ENCODE measurements around the gene NACAD.

NACAD gene

DNA sequence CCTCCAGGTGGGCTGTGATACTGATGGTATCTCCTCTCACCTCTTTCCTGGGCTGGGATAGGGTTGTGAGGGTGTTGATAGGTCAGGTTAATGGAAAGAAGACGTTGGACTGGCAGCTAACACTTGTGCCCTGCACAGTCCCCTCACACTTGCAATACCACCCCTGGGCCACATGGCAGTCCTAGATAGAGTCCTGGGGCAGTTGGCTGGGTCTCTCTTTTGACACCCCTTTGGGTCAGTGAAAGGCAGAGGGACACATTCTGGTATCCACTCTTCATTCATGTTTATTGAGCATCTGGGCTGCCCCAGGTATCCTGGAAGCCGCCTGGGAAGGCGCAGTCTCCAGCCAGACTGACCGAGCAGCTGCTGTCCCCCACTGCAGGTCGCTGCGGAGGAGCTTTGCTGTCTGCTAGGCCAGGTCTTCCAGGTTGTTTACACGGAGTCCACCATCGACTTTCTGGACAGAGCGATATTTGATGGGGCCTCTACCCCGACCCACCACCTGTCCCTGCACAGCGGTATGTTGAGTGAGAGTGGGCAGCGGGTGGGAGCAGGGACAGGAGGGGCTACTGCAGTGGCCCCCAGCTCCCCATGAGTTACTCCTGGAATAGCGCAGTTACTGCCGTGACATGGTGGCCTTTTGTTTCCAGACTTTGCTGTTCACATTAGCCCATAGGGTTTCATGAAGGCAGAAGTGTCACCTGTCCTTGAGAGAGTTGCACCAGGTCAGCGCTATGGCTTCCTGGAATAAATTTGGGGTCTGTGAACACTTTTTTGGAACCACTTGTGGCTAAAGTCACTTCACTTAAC lies 19.1 kb downstream of the NACAD start:
- peaks cover 61 to 83% of the 10 kb centered on the region in 2 donors for H3K36me3 ChIP-seq (ENCODE audit: control insufficient read depth in 1 of 2, insufficient read depth in 2 of 2, low read length in 2 of 2)

DNA sequence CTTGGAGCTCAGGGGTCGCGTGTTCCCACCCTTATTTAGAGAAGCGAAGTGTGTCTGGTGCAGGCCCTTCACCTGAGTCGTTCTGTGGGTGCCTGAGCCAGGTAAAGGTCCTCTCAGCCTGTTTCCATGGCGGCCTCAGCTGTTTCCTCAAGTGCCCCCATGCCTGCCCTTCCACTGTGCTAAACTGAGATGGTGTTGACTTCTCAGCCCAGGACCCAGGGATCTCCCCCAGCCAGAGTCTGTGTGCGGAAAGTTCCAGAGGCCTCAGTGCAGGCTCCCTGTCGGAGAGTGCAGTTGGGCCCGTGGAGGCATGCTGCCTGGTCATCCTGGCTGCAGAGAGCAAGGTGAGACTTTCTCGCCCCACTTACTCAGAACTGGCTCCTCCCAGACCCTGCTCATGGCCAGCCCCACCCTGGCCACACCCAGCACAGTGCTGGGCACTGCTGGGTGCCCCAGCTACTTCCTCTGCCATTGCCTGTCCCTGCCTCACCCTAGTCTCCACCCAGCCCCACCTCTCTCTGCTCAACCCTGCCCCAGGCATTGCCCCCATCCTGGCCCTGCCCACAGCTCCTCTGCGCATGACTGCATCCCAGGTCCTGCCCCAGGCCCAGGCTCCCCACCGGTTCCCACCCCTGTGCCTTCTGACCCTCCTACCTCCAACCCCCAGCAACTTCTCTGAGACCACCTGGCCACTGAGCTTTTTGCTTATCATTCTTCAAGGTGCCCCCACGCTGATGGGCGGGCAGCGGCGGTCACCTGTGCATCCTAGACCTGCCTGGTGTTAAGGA lies 20.3 kb downstream of the NACAD start:
- Histone ChIP-seq H3K36me3 (ENCODE audit: control insufficient read depth in 1 of 2, insufficient read depth in 2 of 2, low read length in 2 of 2) (peaks cover 62 to 84% of the 10 kb centered on the region in 2 donors), H3K4me3 (ENCODE audit: low read depth in 1 of 2, low read length in 2 of 2) (no peak overlapping the region), H3K4me1 (ENCODE audit: control insufficient read depth in 1 of 2, insufficient read depth in 2 of 2, low read length in 2 of 2) (no peaks in the 10 kb centered on the region), H3K27ac (ENCODE audit: low read length) (no peak overlapping the region), H3K27me3 (ENCODE audit: low read depth, low read length) (no peaks in the 10 kb centered on the region), H3K9me3 (ENCODE audit: control insufficient read depth in 1 of 2, low read length in 2 of 2) (no peaks in the 10 kb centered on the region)

More for the DNA sequence above, 19.1 kb downstream of the NACAD start:
- no peaks in the 10 kb centered on the region for H3K9me3 ChIP-seq (ENCODE audit: control insufficient read depth in 1 of 2, low read length in 2 of 2)
- no peaks in the 10 kb centered on the region for H3K27me3 ChIP-seq (ENCODE audit: low read depth, low read length)
- H3K4me1 ChIP-seq (ENCODE audit: control insufficient read depth in 1 of 2, insufficient read depth in 2 of 2, low read length in 2 of 2): no peaks in the 10 kb centered on the region
- H3K27ac ChIP-seq (ENCODE audit: low read length): no peak overlapping the region
- H3K4me3 ChIP-seq (ENCODE audit: low read depth in 1 of 2, low read length in 2 of 2): no peak overlapping the region

- Histone ChIP-seq H3K4me1 (ENCODE audit: control insufficient read depth in 1 of 2, insufficient read depth in 2 of 2, low read length in 2 of 2) (no peaks in the 10 kb centered on the region), H3K4me3 (ENCODE audit: low read depth in 1 of 2, low read length in 2 of 2) (no peak overlapping the region), H3K9me3 (ENCODE audit: control insufficient read depth in 1 of 2, low read length in 2 of 2) (no peaks in the 10 kb centered on the region), H3K27ac (ENCODE audit: low read length) (no peak overlapping the region), H3K36me3 (ENCODE audit: control insufficient read depth in 1 of 2, insufficient read depth in 2 of 2, low read length in 2 of 2) (peaks cover 58 to 75% of the 10 kb centered on the region in 2 donors), H3K27me3 (ENCODE audit: low read depth, low read length) (no peaks in the 10 kb centered on the region)
These were observed 21.2 kb downstream of the NACAD start for GRCh38 chr7:45067582-45067981.

GRCh38 chr7:45066409-45066808 lies 22.4 kb downstream of the NACAD start:
- no peaks in the 10 kb centered on the region for H3K27me3 ChIP-seq (ENCODE audit: low read depth, low read length)
- no peak overlapping the region for H3K4me3 ChIP-seq (ENCODE audit: low read depth in 1 of 2, low read length in 2 of 2)
- H3K27ac ChIP-seq (ENCODE audit: low read length): no peak overlapping the region
- no peaks in the 10 kb centered on the region for H3K4me1 ChIP-seq (ENCODE audit: control insufficient read depth in 1 of 2, insufficient read depth in 2 of 2, low read length in 2 of 2)
- H3K36me3 ChIP-seq (ENCODE audit: control insufficient read depth in 1 of 2, insufficient read depth in 2 of 2, low read length in 2 of 2): peaks cover 46 to 64% of the 10 kb centered on the region in 2 donors
- H3K9me3 ChIP-seq (ENCODE audit: control insufficient read depth in 1 of 2, low read length in 2 of 2): no peaks in the 10 kb centered on the region

DNA sequence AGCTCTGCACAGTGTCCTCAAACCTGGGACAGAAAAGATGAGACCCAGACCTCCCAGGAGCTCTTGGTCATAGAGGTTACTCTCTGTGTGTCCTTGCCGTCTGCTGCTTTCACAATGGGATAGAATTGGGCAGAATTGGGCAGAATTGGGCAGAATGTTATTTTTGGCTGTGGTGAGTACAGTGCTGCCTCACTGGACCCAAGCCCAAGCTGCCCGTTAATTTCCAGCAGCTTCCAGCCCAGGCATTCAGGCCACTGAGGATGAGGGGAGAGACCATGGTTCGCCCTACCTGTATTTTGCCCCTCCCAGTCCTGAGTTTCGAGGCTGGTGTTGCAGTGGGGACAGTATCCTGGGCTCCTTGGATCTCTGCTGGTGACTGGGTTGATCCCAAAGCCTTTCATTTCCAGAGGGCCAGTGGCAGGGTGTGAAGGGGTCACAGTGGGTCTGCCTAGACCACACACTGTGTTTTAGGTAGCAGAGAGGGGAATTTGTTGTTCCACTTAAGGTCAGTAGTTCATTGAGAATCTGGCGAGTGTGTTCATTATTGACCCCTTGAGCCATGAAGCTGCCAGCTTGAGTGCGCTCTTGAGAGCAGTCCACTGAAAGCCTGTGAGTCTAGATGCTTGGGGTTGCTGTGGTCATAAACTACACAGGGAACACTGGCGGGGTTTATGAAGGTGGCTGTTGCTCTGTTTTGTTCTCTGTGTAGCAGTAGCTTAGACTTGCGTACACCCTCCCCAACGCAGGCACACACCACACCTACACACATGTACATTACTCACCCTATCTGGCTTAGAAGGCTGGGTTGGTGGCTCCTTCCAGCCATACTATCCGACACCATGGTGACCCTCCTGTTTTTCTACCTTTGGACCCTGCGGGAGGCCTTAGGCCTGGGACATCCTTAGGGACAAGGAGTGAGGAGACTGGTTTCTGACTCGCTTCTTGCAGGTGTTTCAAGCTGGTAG lies 23.5 kb downstream of the NACAD start:
- Histone ChIP-seq H3K27ac (ENCODE audit: low read length) (no peak overlapping the region), H3K36me3 (ENCODE audit: control insufficient read depth in 1 of 2, insufficient read depth in 2 of 2, low read length in 2 of 2) (peaks cover 39 to 54% of the 10 kb centered on the region in 2 donors), H3K9me3 (ENCODE audit: control insufficient read depth in 1 of 2, low read length in 2 of 2) (no peaks in the 10 kb centered on the region), H3K4me1 (ENCODE audit: control insufficient read depth in 1 of 2, insufficient read depth in 2 of 2, low read length in 2 of 2) (no peaks in the 10 kb centered on the region), H3K27me3 (ENCODE audit: low read depth, low read length) (no peaks in the 10 kb centered on the region), H3K4me3 (ENCODE audit: low read depth in 1 of 2, low read length in 2 of 2) (no peak overlapping the region)

- Histone ChIP-seq H3K27ac (ENCODE audit: low read length) (no peak overlapping the region), H3K27me3 (ENCODE audit: low read depth, low read length) (no peaks in the 10 kb centered on the region), H3K4me3 (ENCODE audit: low read depth in 1 of 2, low read length in 2 of 2) (no peak overlapping the region), H3K4me1 (ENCODE audit: control insufficient read depth in 1 of 2, insufficient read depth in 2 of 2, low read length in 2 of 2) (no peaks in the 10 kb centered on the region), H3K36me3 (ENCODE audit: control insufficient read depth in 1 of 2, insufficient read depth in 2 of 2, low read length in 2 of 2) (peaks cover 34 to 43% of the 10 kb centered on the region in 2 donors), H3K9me3 (ENCODE audit: control insufficient read depth in 1 of 2, low read length in 2 of 2) (no peaks in the 10 kb centered on the region)
These were observed 24.6 kb downstream of the NACAD start for GRCh38 chr7:45064047-45064725.

DNA sequence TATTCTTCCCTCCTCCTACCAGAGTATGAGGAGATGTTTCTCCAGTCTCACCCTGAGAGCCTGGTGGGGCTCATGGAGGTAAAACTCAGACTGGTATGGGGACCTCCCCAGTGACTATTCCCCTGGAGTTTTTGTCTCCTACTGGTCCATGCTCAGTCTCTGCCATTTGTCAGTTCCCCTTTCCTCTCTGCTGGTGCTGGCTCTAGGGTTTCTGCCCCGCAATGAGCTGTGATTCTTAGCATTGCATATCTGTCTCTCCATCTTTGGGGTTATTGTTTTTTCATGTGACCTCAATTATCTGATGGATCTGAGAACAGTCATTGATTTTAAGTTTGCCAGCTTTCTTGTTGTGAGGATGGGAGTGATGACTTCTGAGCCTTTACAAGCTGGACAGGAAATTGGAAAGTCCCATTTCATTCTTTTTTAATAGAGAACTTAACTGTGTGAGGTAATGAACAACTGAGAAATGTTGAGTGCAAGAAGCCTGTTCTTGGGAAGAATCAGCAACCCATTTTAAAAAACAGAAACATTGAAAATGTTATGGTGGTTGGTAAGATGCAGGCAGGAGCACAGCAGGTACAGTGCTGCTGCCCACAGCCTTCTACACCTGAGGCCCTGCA lies 26.9 kb downstream of the NACAD start:
- Histone ChIP-seq H3K27me3 (ENCODE audit: low read depth, low read length) (no peaks in the 10 kb centered on the region), H3K4me3 (ENCODE audit: low read depth in 1 of 2, low read length in 2 of 2) (no peak overlapping the region)

GRCh38 chr7:45061352-45061751 lies 27.4 kb downstream of the NACAD start:
- no peaks in the 10 kb centered on the region for H3K27me3 ChIP-seq (ENCODE audit: low read depth, low read length)
- no peak overlapping the region for H3K4me3 ChIP-seq (ENCODE audit: low read depth in 1 of 2, low read length in 2 of 2)
- H3K36me3 ChIP-seq (ENCODE audit: control insufficient read depth in 1 of 2, insufficient read depth in 2 of 2, low read length in 2 of 2): peaks cover 22 to 24% of the 10 kb centered on the region in 2 donors
- H3K4me1 ChIP-seq (ENCODE audit: control insufficient read depth in 1 of 2, insufficient read depth in 2 of 2, low read length in 2 of 2): no peaks in the 10 kb centered on the region
- H3K9me3 ChIP-seq (ENCODE audit: control insufficient read depth in 1 of 2, low read length in 2 of 2): no peaks in the 10 kb centered on the region
- no peak overlapping the region for H3K27ac ChIP-seq (ENCODE audit: low read length)

More for the DNA sequence above, 26.9 kb downstream of the NACAD start:
- peaks cover 22 to 24% of the 10 kb centered on the region in 2 donors for H3K36me3 ChIP-seq (ENCODE audit: control insufficient read depth in 1 of 2, insufficient read depth in 2 of 2, low read length in 2 of 2)
- H3K9me3 ChIP-seq (ENCODE audit: control insufficient read depth in 1 of 2, low read length in 2 of 2): no peaks in the 10 kb centered on the region
- no peaks in the 10 kb centered on the region for H3K4me1 ChIP-seq (ENCODE audit: control insufficient read depth in 1 of 2, insufficient read depth in 2 of 2, low read length in 2 of 2)
- H3K27ac ChIP-seq (ENCODE audit: low read length): no peak overlapping the region

DNA sequence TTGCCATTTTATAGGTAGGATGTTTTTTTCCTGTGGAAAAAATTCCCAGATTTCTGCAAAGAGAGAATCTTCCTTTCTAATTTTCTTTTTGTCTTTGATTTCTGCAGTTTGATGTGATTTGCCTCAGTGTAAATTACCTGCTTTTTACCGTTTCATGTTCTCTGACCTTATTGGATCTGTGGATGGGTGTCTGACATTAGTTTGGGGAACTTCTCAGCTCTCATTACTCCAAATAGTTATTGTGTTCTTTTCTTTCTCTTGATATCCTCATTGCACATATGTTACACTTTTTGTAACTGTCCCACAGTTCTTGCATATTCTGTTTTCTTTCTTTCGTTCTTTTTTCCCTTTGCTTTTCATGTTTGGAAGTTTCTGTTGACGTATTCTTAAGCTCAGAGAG lies 28.5 kb downstream of the NACAD start:
- H3K27me3 ChIP-seq (ENCODE audit: low read depth, low read length): no peaks in the 10 kb centered on the region
- no peak overlapping the region for H3K27ac ChIP-seq (ENCODE audit: low read length)
- H3K9me3 ChIP-seq (ENCODE audit: control insufficient read depth in 1 of 2, low read length in 2 of 2): no peaks in the 10 kb centered on the region

DNA sequence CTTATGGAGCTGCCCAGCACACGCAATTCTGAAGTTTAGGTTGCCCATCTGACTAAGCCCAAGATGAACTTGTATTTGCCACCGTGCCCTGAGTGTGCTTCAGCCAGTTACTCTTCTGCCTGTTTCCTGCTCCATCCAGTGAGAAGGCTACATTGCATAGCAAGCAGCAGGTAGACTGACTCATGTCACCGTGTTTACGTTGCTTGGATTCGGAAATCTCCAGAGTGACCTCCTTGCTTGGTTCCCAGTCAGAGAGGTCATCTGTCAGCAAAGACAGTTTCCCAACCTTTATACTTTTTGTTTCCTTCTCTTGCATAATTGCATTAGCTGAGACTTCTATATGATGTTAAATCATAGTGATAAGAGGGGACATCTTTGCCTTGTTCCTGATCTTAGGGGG lies 30.9 kb downstream of the NACAD start:
- Histone ChIP-seq H3K27me3 (ENCODE audit: low read depth, low read length) (no peaks in the 10 kb centered on the region), H3K27ac (ENCODE audit: low read length) (no peak overlapping the region), H3K9me3 (ENCODE audit: control insufficient read depth in 1 of 2, low read length in 2 of 2) (no peaks in the 10 kb centered on the region), H3K36me3 (ENCODE audit: control insufficient read depth in 1 of 2, insufficient read depth in 2 of 2, low read length in 2 of 2) (peaks cover 0 to 5% of the 10 kb centered on the region in 2 donors), H3K4me3 (ENCODE audit: low read depth in 1 of 2, low read length in 2 of 2) (no peak overlapping the region), H3K4me1 (ENCODE audit: control insufficient read depth in 1 of 2, insufficient read depth in 2 of 2, low read length in 2 of 2) (no peaks in the 10 kb centered on the region)

More for the DNA sequence above, 28.5 kb downstream of the NACAD start:
- Histone ChIP-seq H3K36me3 (ENCODE audit: control insufficient read depth in 1 of 2, insufficient read depth in 2 of 2, low read length in 2 of 2) (peaks cover 15 to 18% of the 10 kb centered on the region in 2 donors), H3K4me1 (ENCODE audit: control insufficient read depth in 1 of 2, insufficient read depth in 2 of 2, low read length in 2 of 2) (no peaks in the 10 kb centered on the region), H3K4me3 (ENCODE audit: low read depth in 1 of 2, low read length in 2 of 2) (no peak overlapping the region)

Measured in muscle layer of duodenum (tissue), 2 donors.